Measurements from ENCODE around the gene SNAP25.

- TF ChIP-seq CTCF (IDR thresholded peaks at IDR 0.05) = no peak
- no peak for TF ChIP-seq POLR2A (IDR thresholded peaks at IDR 0.05)
Measured at GRCh38 chr20:10300582-10301446, 82.2 kb downstream of the SNAP25 start.
